ENCODE results near the gene CACNA1B. TPM values are rescaled to one million over a fixed set of nuclear protein-coding genes. Genes with fewer than 3 reads are reported as not detected.

The CACNA1B gene
- polyA plus RNA-seq, 2 of the 4 experiments (the other 2 are of a cell fraction): 0.03 to 0.06 TPM

GRCh38 chr9:138063785-138064184, 186.2 kb downstream of the CACNA1B start:
- 25% methylated on average over 9 of the region's 9 CpGs for WGBS (ENCODE audit: missing lambda C conversion rate)
- POLR2A ChIA-PET: no interaction called here
- TF ChIP-seq GATA3 (IDR thresholded peaks at IDR 0.05; ENCODE audit: borderline replicate concordance): no peak
- Histone ChIP-seq H3K9me3 (no peaks in the 10 kb centered on the region), H3K27ac (no peak overlapping the region), H3K4me2 (no peak overlapping the region), H3K4me3 (no peak overlapping the region), H3K4me1 (no peaks in the 10 kb centered on the region)
- no peak for FAIRE-seq
- ATAC-seq: no peak
- CTCF ChIA-PET: no interaction called here
- DNase-seq (ENCODE audit: low read depth in 1 of 2, low spot score in 1 of 2): no peak

GRCh38 chr9:138064547-138064946, 187.0 kb downstream of the CACNA1B start:
- no peak for ATAC-seq
- POLR2A ChIA-PET: no interaction called here

More at GRCh38 chr9:138064547-138064946, 187.0 kb downstream of the CACNA1B start:
- CTCF ChIA-PET: no interaction called here
- no peak overlapping the region for H3K4me3 ChIP-seq
- 27% methylated on average over 6 of the region's 7 CpGs for WGBS (ENCODE audit: missing lambda C conversion rate)
- no peak for FAIRE-seq
- no peaks in the 10 kb centered on the region for H3K9me3 ChIP-seq
- no peak overlapping the region for H3K4me2 ChIP-seq
- no peak overlapping the region for H3K27ac ChIP-seq
- no peaks in the 10 kb centered on the region for H3K4me1 ChIP-seq
- DNase-seq (ENCODE audit: low read depth in 1 of 2, low spot score in 1 of 2): no peak
- TF ChIP-seq HDAC2 (IDR thresholded peaks at IDR 0.05) (no peak), RAD21 (conservative IDR thresholded peaks at IDR 0.05 in 1 of 2, IDR thresholded peaks at IDR 0.05 in 1 of 2) (no peak), RARB (CRISPR knock-in tag; IDR thresholded peaks at IDR 0.05) (no peak), REST (IDR thresholded peaks at IDR 0.05) (no peak), MAFK (IDR thresholded peaks at IDR 0.05; ENCODE audit: partially characterized antibody) (no peak), PBX3 (IDR thresholded peaks at IDR 0.05) (no peak), RCOR1 (IDR thresholded peaks at IDR 0.05; ENCODE audit: low read depth, low read length) (no peak), CHD4 (IDR thresholded peaks at IDR 0.05; ENCODE audit: borderline replicate concordance) (no peak), ZNF302 (CRISPR knock-in tag; IDR thresholded peaks at IDR 0.05) (no peak), ESRRA (IDR thresholded peaks at IDR 0.05; ENCODE audit: borderline replicate concordance, low read length) (no peak), JUNB (IDR thresholded peaks at IDR 0.05) (no peak), CBX8 (IDR thresholded peaks at IDR 0.05) (no peak), HMGXB4 (CRISPR knock-in tag; IDR thresholded peaks at IDR 0.05; ENCODE audit: borderline replicate concordance) (no peak), HOXB5 (CRISPR knock-in tag; IDR thresholded peaks at IDR 0.05) (no peak), NFE2L2 (conservative IDR thresholded peaks at IDR 0.05; ENCODE audit: low read length) (no peak), CTCF (IDR thresholded peaks at IDR 0.05) (no peak), CHD2 (IDR thresholded peaks at IDR 0.05; ENCODE audit: low read length, partially characterized antibody) (no peak)
